Left ventricle myocardium inferior (tissue), 1 donor: ENCODE measurements around the gene HHAT. TPM values are rescaled to one million over a fixed set of nuclear protein-coding genes. Genes with fewer than 3 reads are reported as not detected.
A peak's percentile ranks its signal among the peaks of the same experiment; 100 is the strongest.

ENCODE experiments used
- DNase-seq: peaks from one replicate; pipeline ENCODE4 v3.0.0-alpha.2; 2020
- H3K27ac ChIP-seq: fragments of 200-600 bp; replicated peaks from 2 replicates; pipeline ENCODE4 v1.8.0; 2021
- H3K27me3 ChIP-seq: fragments of 200-600 bp; 2 replicates; pipeline ENCODE4 v1.8.0; 2021; ENCODE audit warnings: low read depth
- H3K36me3 ChIP-seq: fragments of 200-600 bp; 2 replicates; pipeline ENCODE4 v1.8.0; 2021
- H3K4me1 ChIP-seq: fragments of 200-600 bp; 2 replicates; pipeline ENCODE4 v1.8.0; 2021
- H3K4me3 ChIP-seq: fragments of 200-600 bp; 2 replicates; pipeline ENCODE4 v1.8.0; 2021; ENCODE audit warnings: mild to moderate bottlenecking, moderate library complexity
- H3K9me3 ChIP-seq: fragments of 200-600 bp; replicated peaks from 2 replicates; pipeline ENCODE4 v1.8.0; 2021
- CTCF ChIP-seq: fragments of 200-600 bp; IDR thresholded peaks from 2 replicates; pipeline ENCODE4 v1.8.0; 2021; ENCODE audit warnings: antibody characterized with exemption, mild to moderate bottlenecking, borderline replicate concordance
- intact Hi-C: fragments of 100-400 bp; cut with micrococcal nuclease; formaldehyde crosslinking; loops from one replicate; pipeline ENCODE4 v1.11.0; 2022
- total RNA-seq: library from RNA; stranded (reverse); fragmentation: NEBNext Ultra II Directional; extraction: Animal tissue kit (Norgen Biotek cat#: 25700); gene quantifications from one replicate; pipeline ENCODE4 v1.2.1, GENCODE V29; 2021
- donor health status: DM: no; HTN: yes; CAD: no; lungs with severe emphysema.

HHAT gene
- total RNA-seq, 1 donor from 2014 or later = 2.1 TPM

- H3K4me1 ChIP-seq = no peaks in the 10 kb centered on the region
- no peaks in the 10 kb centered on the region for H3K36me3 ChIP-seq
- no peaks in the 10 kb centered on the region for H3K9me3 ChIP-seq
- no peak for DNase-seq
- intact Hi-C loops = no loop called here
- no peaks in the 10 kb centered on the region for H3K27me3 ChIP-seq
- no peak for TF ChIP-seq CTCF
- no peak overlapping the region for H3K4me3 ChIP-seq
- no peak overlapping the region for H3K27ac ChIP-seq
These were observed 116.8 kb downstream of the HHAT start for GRCh38 chr1:210445485-210445884.

GRCh38 chr1:210445931-210446330, 117.2 kb downstream of the HHAT start:
- no peak for DNase-seq
- no peaks in the 10 kb centered on the region for H3K4me1 ChIP-seq
- no peaks in the 10 kb centered on the region for H3K27me3 ChIP-seq
- no peak for TF ChIP-seq CTCF
- no peak overlapping the region for H3K27ac ChIP-seq
- H3K4me3 ChIP-seq = no peak overlapping the region
- H3K36me3 ChIP-seq = no peaks in the 10 kb centered on the region
- no peaks in the 10 kb centered on the region for H3K9me3 ChIP-seq
- intact Hi-C loops = no loop called here

DNA sequence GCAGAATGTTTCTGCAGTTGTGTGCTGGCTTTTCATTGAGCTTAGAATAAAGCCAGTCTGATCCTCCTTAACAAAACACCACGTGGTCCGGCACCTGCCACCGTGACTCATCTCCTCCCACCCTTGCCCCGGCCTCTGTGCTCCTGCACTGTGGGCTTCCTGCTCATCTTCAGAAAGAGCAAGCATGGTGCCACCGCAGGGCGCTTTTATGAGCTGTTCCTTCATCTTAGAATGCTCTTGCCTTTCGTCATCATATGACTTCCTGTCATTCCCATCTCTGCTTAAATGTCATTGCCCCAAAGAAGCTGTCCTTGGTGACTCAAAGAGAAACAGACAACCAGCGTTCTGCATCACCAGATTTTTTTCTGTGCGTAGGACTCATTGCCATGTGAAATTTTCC, 117.8 kb downstream of the HHAT start:
- H3K27ac ChIP-seq = no peak overlapping the region
- intact Hi-C loops = no loop called here
- no peaks in the 10 kb centered on the region for H3K27me3 ChIP-seq
- H3K4me3 ChIP-seq = no peak overlapping the region
- no peaks in the 10 kb centered on the region for H3K9me3 ChIP-seq
- DNase-seq = no peak
- no peaks in the 10 kb centered on the region for H3K36me3 ChIP-seq
- H3K4me1 ChIP-seq = no peaks in the 10 kb centered on the region
- TF ChIP-seq CTCF = no peak

GRCh38 chr1:210447456-210448057, 118.9 kb downstream of the HHAT start:
- no peaks in the 10 kb centered on the region for H3K36me3 ChIP-seq
- H3K9me3 ChIP-seq = no peaks in the 10 kb centered on the region
- H3K4me3 ChIP-seq = no peak overlapping the region
- intact Hi-C loops = no loop called here
- H3K27ac ChIP-seq = no peak overlapping the region
- DNase-seq = no peak
- no peaks in the 10 kb centered on the region for H3K27me3 ChIP-seq
- H3K4me1 ChIP-seq = no peaks in the 10 kb centered on the region
- TF ChIP-seq CTCF = no peak

DNA sequence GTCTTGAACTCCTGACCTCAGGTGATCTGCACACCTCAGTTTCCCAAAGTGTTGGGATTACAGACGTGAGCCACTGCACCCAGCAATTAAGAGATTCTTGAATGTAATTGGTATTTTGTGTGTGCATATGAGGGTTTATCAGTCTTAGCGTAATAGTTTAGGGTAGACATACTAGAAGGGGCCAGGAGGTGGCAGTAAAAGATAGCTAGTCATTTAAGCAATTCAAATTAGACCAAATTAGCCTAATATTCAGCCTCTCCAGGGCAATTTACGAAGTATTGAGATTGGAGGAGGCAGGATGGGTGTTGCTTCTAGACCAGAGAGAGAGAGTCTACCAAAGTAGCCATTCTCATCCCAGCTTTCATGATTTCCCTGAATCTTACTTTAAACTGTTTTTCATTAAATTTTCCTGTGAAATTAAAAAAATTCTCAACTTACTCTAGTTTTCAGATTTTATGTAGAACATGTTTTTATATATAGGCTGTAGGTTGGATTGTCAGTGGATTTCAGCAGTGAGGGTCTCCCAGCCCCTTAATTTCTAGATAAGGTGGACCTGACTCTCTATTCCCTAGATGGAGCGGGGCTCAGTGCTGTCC, 119.7 kb downstream of the HHAT start:
- no peaks in the 10 kb centered on the region for H3K9me3 ChIP-seq
- no peak for DNase-seq
- no peaks in the 10 kb centered on the region for H3K27me3 ChIP-seq
- intact Hi-C loops = no loop called here
- no peaks in the 10 kb centered on the region for H3K36me3 ChIP-seq
- TF ChIP-seq CTCF = peak; percentile 70
- no peak overlapping the region for H3K27ac ChIP-seq
- H3K4me3 ChIP-seq = no peak overlapping the region
- H3K4me1 ChIP-seq = no peaks in the 10 kb centered on the region
